ENCODE data around the gene MYORG. TPM values are rescaled to one million over a fixed set of nuclear protein-coding genes. Genes with fewer than 3 reads are reported as not detected.

MYORG gene
- total and polyA plus RNA-seq, 9 of the 15 experiments (the other 6 are each of a cell fraction or from before 2014, with no cell fraction given): 0.06 to 0.82 (median 0.18) TPM

GRCh38 chr9:34370970-34371880 lies 5.5 kb downstream of the MYORG start:
- FAIRE-seq (no peak), ATAC-seq (no peak), DNase-seq (ENCODE audit: extremely low read depth in 1 of 4, low spot score in 3 of 4) (no peak)
- CTCF ChIA-PET (ENCODE audit: low intra/inter-chr PET ratio): no interaction called here
- WGBS (ENCODE audit: insufficient coverage, low coverage, missing lambda C conversion rate): 96% methylated on average over 28 of the region's 105 CpGs
- H3K36me3 ChIP-seq (ENCODE audit: control insufficient read depth, insufficient read depth, low read length): no peaks in the 10 kb centered on the region
- H3K9ac ChIP-seq (ENCODE audit: insufficient read depth in 1 of 2, low read depth in 2 of 2, low read length in 2 of 2): no peak overlapping the region
- no peaks in the 10 kb centered on the region for H3K79me2 ChIP-seq (ENCODE audit: control insufficient read depth, insufficient read depth, low read length)
- no peaks in the 10 kb centered on the region for H3K27me3 ChIP-seq (ENCODE audit: control insufficient read depth in 2 of 2, insufficient read depth in 2 of 2, low read length in 2 of 2)
- no peak overlapping the region for H3K4me2 ChIP-seq (ENCODE audit: insufficient read depth, low read length)
- peaks cover 0 to 6% of the 10 kb centered on the region in 2 experiments; a peak in 4 of 5 replicates for H3K4me1 ChIP-seq (replicated peaks in 1 of 2; ENCODE audit: control insufficient read depth in 2 of 2, insufficient read depth in 2 of 2, low read length in 2 of 2)
- intact Hi-C loops (cut with micrococcal nuclease) (no loop called here), in situ Hi-C loops (cut with MboI) (no loop called here)
- no peak overlapping the region for H3K4me3 ChIP-seq
- H4K20me1 ChIP-seq (replicated peaks; ENCODE audit: control insufficient read depth, insufficient read depth, low read length): no peaks in the 10 kb centered on the region
- H3K27ac ChIP-seq (ENCODE audit: extremely low read depth, low read depth, low read length): no peak overlapping the region
- H3K9me1 ChIP-seq (ENCODE audit: control insufficient read depth, insufficient read depth, low read length): no peaks in the 10 kb centered on the region
- H2AFZ ChIP-seq (ENCODE audit: low read depth, low read length): no peak overlapping the region
- no peak for TF ChIP-seq PHB2 (IDR thresholded peaks at IDR 0.05; ENCODE audit: low read depth)
- TF ChIP-seq ZNF785 (CRISPR knock-in tag; IDR thresholded peaks at IDR 0.05): no peak
- no peak for TF ChIP-seq MTF1 (CRISPR knock-in tag; IDR thresholded peaks at IDR 0.05; ENCODE audit: borderline replicate concordance)
- H3K9me3 ChIP-seq (replicated peaks; ENCODE audit: control insufficient read depth, insufficient read depth, low read depth, low read length): 0 out of 2 replicates have a peak, but pooled peaks cover 2% of the 10 kb centered on the region
- no TSS peak for BruUV-seq (replicated peaks)
- POLR2A ChIA-PET: no interaction called here

DNA sequence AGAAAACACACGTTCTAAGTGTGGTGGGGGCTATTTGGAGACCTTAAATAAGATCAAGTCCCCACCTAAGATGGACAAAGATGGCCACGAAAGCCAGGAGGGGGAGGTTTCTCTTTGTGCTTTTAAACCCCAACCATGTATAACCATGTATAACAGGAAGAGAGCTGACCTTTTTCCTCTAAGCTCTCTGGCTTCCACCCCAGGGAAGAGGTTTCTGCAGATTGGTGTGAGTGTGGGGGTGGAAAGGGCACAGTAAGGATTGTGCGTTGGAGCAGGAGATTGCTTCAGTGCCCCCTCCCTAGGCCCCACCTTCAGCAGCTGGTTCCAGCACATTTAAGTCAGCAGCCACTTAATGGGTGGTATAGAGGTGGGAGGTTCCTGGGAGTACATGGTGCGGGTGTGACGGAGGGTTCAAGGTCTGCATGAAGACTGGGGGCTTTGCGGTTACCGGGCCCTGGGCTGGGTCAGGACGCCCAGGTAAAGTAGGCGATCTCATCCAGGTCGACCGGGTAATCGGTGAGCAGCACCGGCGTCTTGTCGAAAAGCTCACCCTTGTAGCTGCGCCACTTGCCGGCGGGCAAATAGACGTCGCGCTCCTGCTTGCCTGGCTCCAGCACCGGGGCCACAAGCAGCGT lies 6.2 kb downstream of the MYORG start:
- no peak overlapping the region for H3K27ac ChIP-seq (ENCODE audit: extremely low read depth, low read depth, low read length)
- ATAC-seq (no peak), DNase-seq (ENCODE audit: extremely low read depth in 1 of 4, low spot score in 3 of 4) (no peak), FAIRE-seq (no peak)
- H3K4me1 ChIP-seq (replicated peaks in 1 of 2; ENCODE audit: control insufficient read depth in 2 of 2, insufficient read depth in 2 of 2, low read length in 2 of 2): no peaks in the 10 kb centered on the region; a peak in 1 of 5 replicates
- no peak overlapping the region for H3K4me2 ChIP-seq (ENCODE audit: insufficient read depth, low read length)
- CTCF ChIA-PET (ENCODE audit: low intra/inter-chr PET ratio): no interaction called here
- 0 out of 2 replicates have a peak, but pooled peaks cover 2% of the 10 kb centered on the region for H3K9me3 ChIP-seq (replicated peaks; ENCODE audit: control insufficient read depth, insufficient read depth, low read depth, low read length)
- no peak overlapping the region for H2AFZ ChIP-seq (ENCODE audit: low read depth, low read length)
- H3K9me1 ChIP-seq (ENCODE audit: control insufficient read depth, insufficient read depth, low read length): no peaks in the 10 kb centered on the region
- H3K4me3 ChIP-seq: no peak overlapping the region
- intact Hi-C loops (cut with micrococcal nuclease): no loop called here
- H3K27me3 ChIP-seq (ENCODE audit: control insufficient read depth in 2 of 2, insufficient read depth in 2 of 2, low read length in 2 of 2): no peaks in the 10 kb centered on the region
- H4K20me1 ChIP-seq (replicated peaks; ENCODE audit: control insufficient read depth, insufficient read depth, low read length): no peaks in the 10 kb centered on the region
- BruUV-seq (replicated peaks): no TSS peak
- in situ Hi-C loops (cut with MboI): no loop called here
- H3K36me3 ChIP-seq (ENCODE audit: control insufficient read depth, insufficient read depth, low read length): no peaks in the 10 kb centered on the region
- WGBS (ENCODE audit: insufficient coverage, low coverage, missing lambda C conversion rate): 23% methylated on average over 5 of the region's 23 CpGs
- H3K9ac ChIP-seq (ENCODE audit: insufficient read depth in 1 of 2, low read depth in 2 of 2, low read length in 2 of 2): no peak overlapping the region
- POLR2A ChIA-PET: no interaction called here
- H3K79me2 ChIP-seq (ENCODE audit: control insufficient read depth, insufficient read depth, low read length): no peaks in the 10 kb centered on the region
- no peak for TF ChIP-seq FOXK2 (conservative IDR thresholded peaks at IDR 0.05 in 1 of 2, IDR thresholded peaks at IDR 0.05 in 1 of 2; ENCODE audit: low read depth in 2 of 2)
- TF ChIP-seq ZNF431 (CRISPR knock-in tag; IDR thresholded peaks at IDR 0.05): no peak
- TF ChIP-seq NRF1 (conservative IDR thresholded peaks at IDR 0.05 in 1 of 2, IDR thresholded peaks at IDR 0.05 in 1 of 2): no peak
- TF ChIP-seq KDM4B (IDR thresholded peaks at IDR 0.05; ENCODE audit: borderline replicate concordance in 2 of 2, low read depth in 1 of 2): no peak
- TF ChIP-seq PHB (CRISPR knock-in tag; IDR thresholded peaks at IDR 0.05): no peak
- no peak for TF ChIP-seq ZNF592 (IDR thresholded peaks at IDR 0.05)

Measured in K562 (cell line).